Measurements from ENCODE around the gene SRPX. TPM values are rescaled to one million over a fixed set of nuclear protein-coding genes. Genes with fewer than 3 reads are reported as not detected.
A peak's percentile ranks its signal among the peaks of the same experiment; 100 is the strongest.

The SRPX gene
- total RNA-seq, 2 experiments from 2014 or later: 0.25 to 0.63 TPM

DNA sequence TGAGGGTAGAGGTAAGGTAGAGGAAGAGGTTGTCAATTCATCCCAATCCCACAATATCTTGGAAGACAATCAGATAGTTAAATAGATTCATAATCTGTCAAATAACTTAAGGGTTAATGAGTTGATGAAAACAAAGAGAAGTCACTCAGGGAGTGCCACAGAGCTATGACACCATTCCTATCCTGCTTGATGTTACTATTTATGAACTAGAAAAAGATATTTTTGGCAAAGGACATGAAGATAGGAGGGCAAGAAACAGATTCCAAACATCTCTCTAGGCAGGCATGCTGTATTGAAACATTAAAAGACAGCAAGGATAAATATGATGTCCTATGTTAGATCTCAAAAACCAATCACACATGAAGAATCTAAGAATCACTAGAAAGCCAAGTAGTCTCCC lies 3.5 kb upstream of the SRPX start:
- Mint-ChIP-seq H3K27ac (no peak overlapping the region), H3K4me1 (peaks cover 4% of the 10 kb centered on the region), H3K9me3 (no peaks in the 10 kb centered on the region), H3K4me3 (no peak overlapping the region), H3K36me3 (ENCODE audit: low read depth) (no peaks in the 10 kb centered on the region), H3K27me3 (peaks cover 31% of the 10 kb centered on the region)
- CTCF ChIA-PET: no interaction called here
- DNase-seq: no peak
- POLR2A ChIA-PET: no interaction called here

- Mint-ChIP-seq H3K4me3 (no peak overlapping the region), H3K27ac (no peak overlapping the region), H3K9me3 (no peaks in the 10 kb centered on the region), H3K36me3 (ENCODE audit: low read depth) (no peaks in the 10 kb centered on the region), H3K4me1 (peaks cover 4% of the 10 kb centered on the region), H3K27me3 (peaks cover 43% of the 10 kb centered on the region)
- CTCF ChIA-PET: interaction anchor here (4.0 kb wide), 1 partner anchor 106 kb away, joined by 18 read pairs; the partner anchor contains the start of gene RPGR
- DNase-seq: no peak
- POLR2A ChIA-PET: no interaction called here
These were observed 789 bp upstream of the SRPX start for GRCh38 chrX:38221391-38221929.

DNA sequence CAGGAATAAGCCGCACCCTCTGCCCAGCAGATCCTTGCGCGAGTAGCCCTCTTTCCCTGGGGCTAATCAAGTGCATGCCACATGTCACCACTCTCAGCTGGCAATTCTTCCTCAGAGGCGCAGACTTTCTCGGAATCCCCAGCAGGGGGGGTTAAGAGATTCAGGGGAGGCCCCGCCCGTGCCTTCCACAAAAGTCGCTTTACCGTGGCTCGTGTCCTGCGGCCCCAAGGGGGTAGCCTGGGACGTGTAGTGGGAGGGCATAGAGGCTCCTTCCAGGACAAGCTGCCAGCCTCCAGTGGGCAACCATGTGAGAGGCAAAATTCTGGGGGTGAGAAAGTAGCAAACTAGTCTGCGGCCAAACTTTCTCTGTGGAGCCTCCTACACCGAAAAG lies 652 bp downstream of the SRPX start:
- Mint-ChIP-seq H3K4me1 (peaks cover 4% of the 10 kb centered on the region), H3K9me3 (no peaks in the 10 kb centered on the region), H3K36me3 (ENCODE audit: low read depth) (no peaks in the 10 kb centered on the region), H3K4me3 (no peak overlapping the region), H3K27me3 (peaks cover 40% of the 10 kb centered on the region), H3K27ac (no peak overlapping the region)
- ChIA-PET POLR2A (no interaction called here), CTCF (interaction anchor here (1.2 to 4.0 kb wide), 3 partner anchors 10 to 112 kb away, joined by 3 to 18 read pairs (median 5); partner anchors contain the start of gene RPGR)
- peak; percentile 24 for DNase-seq

- H3K4me1 Mint-ChIP-seq: peaks cover 4% of the 10 kb centered on the region
- H3K27ac Mint-ChIP-seq: no peak overlapping the region
- ChIA-PET CTCF (no interaction called here), POLR2A (no interaction called here)
- no peak for DNase-seq
- H3K9me3 Mint-ChIP-seq: no peaks in the 10 kb centered on the region
- H3K36me3 Mint-ChIP-seq (ENCODE audit: low read depth): no peaks in the 10 kb centered on the region
- no peak overlapping the region for H3K4me3 Mint-ChIP-seq
- H3K27me3 Mint-ChIP-seq: peaks cover 29% of the 10 kb centered on the region
These were observed 4.0 kb downstream of the SRPX start for GRCh38 chrX:38216642-38217041.

DNA sequence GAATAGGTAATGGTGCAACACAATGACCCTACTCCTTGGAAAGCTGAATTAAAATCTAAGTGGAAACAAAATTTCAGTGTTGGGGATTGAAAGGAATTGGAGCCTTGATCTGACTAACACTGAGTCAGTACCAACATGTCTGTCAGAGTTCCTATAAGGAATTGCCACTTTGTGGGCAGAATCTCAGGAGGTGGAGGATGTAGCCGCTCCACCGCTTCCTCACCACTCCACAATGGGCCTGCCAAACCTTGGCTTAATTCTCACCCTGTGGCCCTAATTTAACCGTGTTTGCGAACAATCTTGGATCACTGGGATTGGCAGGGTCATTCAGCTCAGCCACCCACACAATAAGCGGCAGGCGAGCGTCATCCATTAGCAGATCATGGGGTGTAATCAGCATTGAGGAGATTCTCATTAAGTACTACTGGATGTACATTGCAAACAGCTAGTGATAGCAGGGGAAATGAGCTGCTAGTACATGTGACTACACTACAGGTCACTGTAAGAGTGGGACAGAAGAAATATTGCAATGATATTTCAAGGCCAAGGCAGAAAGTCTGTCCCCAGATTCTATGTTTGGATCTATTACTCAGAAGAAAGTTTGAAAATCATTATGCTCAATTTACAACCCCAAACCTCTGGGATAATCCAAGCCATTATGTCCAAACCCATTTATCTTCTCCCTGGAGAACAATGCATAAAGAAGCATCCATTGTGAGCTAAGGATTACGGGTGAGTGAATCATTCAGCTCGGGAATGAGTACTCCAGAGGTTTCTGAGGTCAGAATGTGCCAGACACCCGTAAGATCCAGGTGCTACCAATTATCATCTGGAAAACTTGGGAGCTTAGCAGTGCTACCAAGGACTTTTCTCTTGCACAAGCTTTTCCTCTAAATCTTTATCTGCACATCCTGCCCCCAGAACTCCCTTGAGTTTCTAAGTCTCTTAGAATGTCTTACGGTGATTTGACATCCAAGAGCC lies 5.8 kb downstream of the SRPX start:
- Mint-ChIP-seq H3K4me1 (no peaks in the 10 kb centered on the region), H3K27me3 (peaks cover 17% of the 10 kb centered on the region), H3K27ac (no peak overlapping the region), H3K4me3 (no peak overlapping the region), H3K36me3 (ENCODE audit: low read depth) (no peaks in the 10 kb centered on the region), H3K9me3 (no peaks in the 10 kb centered on the region)
- POLR2A ChIA-PET: no interaction called here
- CTCF ChIA-PET: interaction anchor here (0.9 kb wide), 1 partner anchor 113 kb away, joined by 3 read pairs; the partner anchor contains the start of gene RPGR
- no peak for DNase-seq

GRCh38 chrX:38214044-38214443 lies 6.6 kb downstream of the SRPX start:
- DNase-seq: no peak
- H3K27me3 Mint-ChIP-seq: peaks cover 12% of the 10 kb centered on the region
- no peaks in the 10 kb centered on the region for H3K36me3 Mint-ChIP-seq (ENCODE audit: low read depth)
- H3K4me1 Mint-ChIP-seq: no peaks in the 10 kb centered on the region
- ChIA-PET POLR2A (no interaction called here), CTCF (no interaction called here)
- H3K4me3 Mint-ChIP-seq: no peak overlapping the region
- no peak overlapping the region for H3K27ac Mint-ChIP-seq
- no peaks in the 10 kb centered on the region for H3K9me3 Mint-ChIP-seq

- H3K27ac Mint-ChIP-seq: no peak overlapping the region
- no peaks in the 10 kb centered on the region for H3K4me1 Mint-ChIP-seq
- no peak for DNase-seq
- no peaks in the 10 kb centered on the region for H3K9me3 Mint-ChIP-seq
- H3K27me3 Mint-ChIP-seq: no peaks in the 10 kb centered on the region
- POLR2A ChIA-PET: no interaction called here
- CTCF ChIA-PET: no interaction called here
- no peak overlapping the region for H3K4me3 Mint-ChIP-seq
- no peaks in the 10 kb centered on the region for H3K36me3 Mint-ChIP-seq (ENCODE audit: low read depth)
These were observed 8.6 kb downstream of the SRPX start for GRCh38 chrX:38211891-38212635.

DNA sequence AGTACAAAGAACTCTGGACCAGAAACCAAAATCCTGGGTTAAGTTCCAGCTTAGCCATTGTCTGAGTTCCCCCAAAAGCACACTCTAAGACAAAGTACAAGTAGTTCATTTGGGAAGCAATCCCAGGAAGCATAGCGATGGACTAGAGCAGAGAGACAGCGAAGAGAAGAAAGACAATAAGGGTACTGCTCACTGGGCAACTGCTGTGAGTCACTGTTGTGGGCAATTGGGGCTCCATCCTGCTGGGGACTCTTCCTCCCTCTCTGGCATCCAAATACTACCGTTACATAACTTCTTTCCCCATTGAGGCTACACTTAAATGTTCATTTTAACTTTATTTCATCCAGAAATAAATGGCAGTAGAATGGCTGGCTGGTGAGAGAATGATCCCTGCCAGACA lies 14.1 kb downstream of the SRPX start:
- no peaks in the 10 kb centered on the region for H3K27me3 Mint-ChIP-seq
- no peaks in the 10 kb centered on the region for H3K36me3 Mint-ChIP-seq (ENCODE audit: low read depth)
- no peak for DNase-seq
- CTCF ChIA-PET: no interaction called here
- H3K4me3 Mint-ChIP-seq: no peak overlapping the region
- no peaks in the 10 kb centered on the region for H3K9me3 Mint-ChIP-seq
- POLR2A ChIA-PET: no interaction called here
- no peaks in the 10 kb centered on the region for H3K4me1 Mint-ChIP-seq
- no peak overlapping the region for H3K27ac Mint-ChIP-seq

DNA sequence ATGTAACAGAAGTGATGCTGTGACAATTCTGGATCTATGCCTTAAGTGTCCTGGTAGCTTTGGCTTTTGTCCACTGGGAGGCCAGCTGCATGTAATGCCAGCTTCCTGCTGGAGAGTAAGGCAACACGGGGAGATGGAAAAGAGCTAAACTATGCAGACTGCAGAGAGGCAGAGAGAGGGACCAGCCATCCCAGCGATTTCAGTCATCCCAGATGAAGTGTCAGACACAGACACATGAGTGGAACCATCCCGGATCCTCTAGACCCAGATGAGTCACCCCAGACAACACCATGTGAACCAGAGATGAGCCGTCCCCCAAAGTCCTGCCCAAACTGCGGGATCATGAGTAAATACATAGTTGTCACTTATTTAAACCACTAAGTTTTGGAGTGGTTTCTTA lies 14.6 kb downstream of the SRPX start:
- Mint-ChIP-seq H3K9me3 (no peaks in the 10 kb centered on the region), H3K4me3 (no peak overlapping the region), H3K4me1 (no peaks in the 10 kb centered on the region), H3K27me3 (no peaks in the 10 kb centered on the region), H3K36me3 (ENCODE audit: low read depth) (no peaks in the 10 kb centered on the region), H3K27ac (no peak overlapping the region)
- POLR2A ChIA-PET: no interaction called here
- no peak for DNase-seq
- CTCF ChIA-PET: no interaction called here

- ChIA-PET POLR2A (no interaction called here), CTCF (no interaction called here)
- no peak overlapping the region for H3K4me3 Mint-ChIP-seq
- H3K27ac Mint-ChIP-seq: no peak overlapping the region
- DNase-seq: no peak
- no peaks in the 10 kb centered on the region for H3K4me1 Mint-ChIP-seq
- no peaks in the 10 kb centered on the region for H3K36me3 Mint-ChIP-seq (ENCODE audit: low read depth)
- no peaks in the 10 kb centered on the region for H3K9me3 Mint-ChIP-seq
- no peaks in the 10 kb centered on the region for H3K27me3 Mint-ChIP-seq
These were observed 15.6 kb downstream of the SRPX start for GRCh38 chrX:38205039-38205438.

GRCh38 chrX:38192007-38192810 lies 28.5 kb downstream of the SRPX start:
- peaks cover 11% of the 10 kb centered on the region for H3K27me3 Mint-ChIP-seq
- no peak overlapping the region for H3K27ac Mint-ChIP-seq
- H3K4me3 Mint-ChIP-seq: no peak overlapping the region
- CTCF ChIA-PET: interaction anchor here (2.5 kb wide), 1 partner anchor 25 kb away, joined by 5 read pairs; no protein-coding TSS in a partner anchor
- DNase-seq: no peak
- H3K9me3 Mint-ChIP-seq: no peaks in the 10 kb centered on the region
- POLR2A ChIA-PET: interaction anchor here (0.6 kb wide), 1 partner anchor 94 kb away, joined by 3 read pairs; no protein-coding TSS in a partner anchor
- H3K36me3 Mint-ChIP-seq (ENCODE audit: low read depth): no peaks in the 10 kb centered on the region
- H3K4me1 Mint-ChIP-seq: no peaks in the 10 kb centered on the region

GRCh38 chrX:38189431-38190250 lies 31.0 kb downstream of the SRPX start:
- POLR2A ChIA-PET: no interaction called here
- Mint-ChIP-seq H3K4me1 (no peaks in the 10 kb centered on the region), H3K36me3 (ENCODE audit: low read depth) (no peaks in the 10 kb centered on the region), H3K9me3 (no peaks in the 10 kb centered on the region), H3K27me3 (peaks cover 12% of the 10 kb centered on the region), H3K4me3 (no peak overlapping the region), H3K27ac (no peak overlapping the region)
- CTCF ChIA-PET: no interaction called here
- no peak for DNase-seq
